ENCODE measurements around the gene BCKDHB. TPM values are rescaled to one million over a fixed set of nuclear protein-coding genes. Genes with fewer than 3 reads are reported as not detected.
A peak's percentile ranks its signal among the peaks of the same experiment; 100 is the strongest.
"Not testable (repeated sequence)": the region's sequence is repeated elsewhere in the genome, so short reads cannot be mapped to it uniquely, and the experiment has no call there.

Gene BCKDHB
- total RNA-seq: 14.7 TPM

GRCh38 chr6:80106418-80107235 lies at the start of gene BCKDHB:
BCKDHB (plus strand) TSS chr6:80106671; CDS start chr6:80106694, 23 bp downstream.
- DNase-seq (ENCODE audit: low spot score in 2 of 2) (peak; percentile 92 to 95), FAIRE-seq (peak; percentile 98)

GRCh38 chr6:80060774-80061173 lies 45.7 kb upstream of the BCKDHB start:
- DNase-seq (ENCODE audit: low spot score in 2 of 2) (no peak), FAIRE-seq (no peak)

- FAIRE-seq: not testable (repeated sequence)
These were observed 38.3 kb upstream of the BCKDHB start for GRCh38 chr6:80068146-80068545.

GRCh38 chr6:80070431-80070830 lies 36.0 kb upstream of the BCKDHB start:
- not testable (repeated sequence) for FAIRE-seq; DNase-seq (ENCODE audit: low spot score in 2 of 2)

More at GRCh38 chr6:80068146-80068545, 38.3 kb upstream of the BCKDHB start:
- not testable (repeated sequence) for DNase-seq (ENCODE audit: low spot score in 2 of 2)

- DNase-seq (ENCODE audit: low spot score in 2 of 2) (no peak), FAIRE-seq (no peak)
These were observed 29.4 kb upstream of the BCKDHB start for GRCh38 chr6:80077067-80077466.

- no peak for DNase-seq (ENCODE audit: low spot score in 2 of 2)
- no peak for FAIRE-seq
These were observed 17.8 kb upstream of the BCKDHB start for GRCh38 chr6:80088637-80089036.

- DNase-seq (ENCODE audit: low spot score in 2 of 2) (no peak), FAIRE-seq (no peak)
These were observed 15.0 kb upstream of the BCKDHB start for GRCh38 chr6:80091506-80091905.

- DNase-seq (ENCODE audit: low spot score in 2 of 2) (peak in 1 of 2 donors; percentile 27), FAIRE-seq (peak; percentile 50)
These were observed 12.5 kb upstream of the BCKDHB start for GRCh38 chr6:80094017-80094416.

GRCh38 chr6:80095600-80095999 lies 10.9 kb upstream of the BCKDHB start:
- DNase-seq (ENCODE audit: low spot score in 2 of 2): no peak
- no peak for FAIRE-seq

- FAIRE-seq: no peak
- DNase-seq (ENCODE audit: low spot score in 2 of 2): no peak
These were observed 8.1 kb upstream of the BCKDHB start for GRCh38 chr6:80098392-80098791.

- DNase-seq (ENCODE audit: low spot score in 2 of 2): no peak
- no peak for FAIRE-seq
These were observed 2.0 kb upstream of the BCKDHB start for GRCh38 chr6:80104520-80104919.

- FAIRE-seq (no peak), DNase-seq (ENCODE audit: low spot score in 2 of 2) (no peak)
These were observed 476 bp upstream of the BCKDHB start for GRCh38 chr6:80105972-80106417.

- DNase-seq (ENCODE audit: low spot score in 2 of 2); FAIRE-seq: not testable (repeated sequence)
These were observed 16.1 kb downstream of the BCKDHB start for GRCh38 chr6:80122576-80122975.

- FAIRE-seq: no peak
- DNase-seq (ENCODE audit: low spot score in 2 of 2): no peak
These were observed 20.3 kb downstream of the BCKDHB start for GRCh38 chr6:80126657-80127345.

GRCh38 chr6:80129485-80129884 lies 23.0 kb downstream of the BCKDHB start:
- DNase-seq (ENCODE audit: low spot score in 2 of 2) (no peak), FAIRE-seq (no peak)

GRCh38 chr6:80133020-80133419 lies 26.5 kb downstream of the BCKDHB start:
- FAIRE-seq: no peak
- DNase-seq (ENCODE audit: low spot score in 2 of 2): peak; percentile 7 to 26

GRCh38 chr6:80134065-80134464 lies 27.6 kb downstream of the BCKDHB start:
- DNase-seq (ENCODE audit: low spot score in 2 of 2): no peak
- no peak for FAIRE-seq

GRCh38 chr6:80142586-80142985 lies 36.1 kb downstream of the BCKDHB start:
- DNase-seq (ENCODE audit: low spot score in 2 of 2) (no peak), FAIRE-seq (no peak)

- no peak for FAIRE-seq
- peak in 1 of 2 donors; percentile 12 for DNase-seq (ENCODE audit: low spot score in 2 of 2)
These were observed 37.0 kb downstream of the BCKDHB start for GRCh38 chr6:80143419-80143937.

- DNase-seq (ENCODE audit: low spot score in 2 of 2): no peak
- FAIRE-seq: no peak
These were observed 38.4 kb downstream of the BCKDHB start for GRCh38 chr6:80144753-80145315.

GRCh38 chr6:80145509-80145908 lies 39.0 kb downstream of the BCKDHB start:
- FAIRE-seq (no peak), DNase-seq (ENCODE audit: low spot score in 2 of 2) (no peak)
